Calu3 (cell line): ENCODE measurements around the gene MYL6B. TPM values are rescaled to one million over a fixed set of nuclear protein-coding genes. Genes with fewer than 3 reads are reported as not detected.

Experiments
- BruUV-seq: library from RNA; stranded (reverse); fragments of 400-500 nt; replicated peaks from 2 replicates; lab custom pipeline; 2021; lab: Mats Ljungman, UMichigan
- CTCF ChIA-PET: fragments of 300-600 bp; sonication (Branson Sonifier 250); formaldehyde crosslinking; loops from one replicate; lab custom pipeline; 2022; ENCODE audit warnings: antibody characterized with exemption; lab: Charles Lee
- DNase-seq: peaks from one replicate; pipeline ENCODE4 v3.0.0; 2022
- H3K27ac Mint-ChIP-seq: one replicate; pipeline ENCODE4 v1.8.0; 2022; ENCODE audit warnings: mixed read lengths; ENCODE audit not compliant: unreplicated experiment
- H3K27me3 Mint-ChIP-seq: one replicate; pipeline ENCODE4 v1.8.0; 2022; ENCODE audit warnings: mixed read lengths; ENCODE audit not compliant: unreplicated experiment
- H3K36me3 Mint-ChIP-seq: one replicate; pipeline ENCODE4 v1.8.0; 2022; ENCODE audit warnings: mild to moderate bottlenecking, moderate library complexity, mixed read lengths; ENCODE audit not compliant: insufficient read depth, unreplicated experiment
- H3K4me1 Mint-ChIP-seq: one replicate; pipeline ENCODE4 v1.8.0; 2022; ENCODE audit warnings: mild to moderate bottlenecking, low read depth, mixed read lengths; ENCODE audit not compliant: unreplicated experiment
- H3K4me3 Mint-ChIP-seq: one replicate; pipeline ENCODE4 v1.8.0; 2022; ENCODE audit warnings: mild to moderate bottlenecking, low read depth, moderate library complexity, mixed read lengths; ENCODE audit not compliant: unreplicated experiment
- H3K9me3 Mint-ChIP-seq: one replicate; pipeline ENCODE4 v1.8.0; 2022; ENCODE audit warnings: low read depth, mixed read lengths; ENCODE audit not compliant: unreplicated experiment
- intact Hi-C: fragments of 100-400 bp; cut with micrococcal nuclease; formaldehyde crosslinking; loops from one replicate; pipeline ENCODE4 v1.10.0; 2022; ENCODE audit not compliant: unreplicated experiment
- total RNA-seq: library from RNA; stranded (reverse); gene quantifications from 2 replicates; pipeline ENCODE4 v1.2.3, GENCODE V29; 2022
- TF ChIP-seq, protein P1 (sequence below): fragments of 200-600 bp; IDR thresholded peaks from one replicate; pipeline ENCODE4 v1.8.0; 2022; ENCODE audit warnings: antibody characterized with exemption; ENCODE audit not compliant: unreplicated experiment

MYL6B gene
- total RNA-seq, 1 experiment from 2014 or later, result 53.7 TPM

- Mint-ChIP-seq H3K27me3 (no peaks in the 10 kb centered on the region), H3K27ac (peak within 1 kb of the TSS; percentile 95), H3K9me3 (no peaks in the 10 kb centered on the region), H3K4me1 (peaks cover 21% of the 10 kb centered on the region), H3K4me3 (peak within 1 kb of the TSS; percentile 96), H3K36me3 (peaks cover 94% of the 10 kb centered on the region)
- no TSS peak for BruUV-seq
- DNase-seq, result peak; percentile 99
- intact Hi-C loops, result loop anchor here (2.0 to 5.0 kb wide), 2 partner anchors 57 to 367 kb away; no protein-coding TSS in a partner anchor
- TF ChIP-seq, protein P1, sequence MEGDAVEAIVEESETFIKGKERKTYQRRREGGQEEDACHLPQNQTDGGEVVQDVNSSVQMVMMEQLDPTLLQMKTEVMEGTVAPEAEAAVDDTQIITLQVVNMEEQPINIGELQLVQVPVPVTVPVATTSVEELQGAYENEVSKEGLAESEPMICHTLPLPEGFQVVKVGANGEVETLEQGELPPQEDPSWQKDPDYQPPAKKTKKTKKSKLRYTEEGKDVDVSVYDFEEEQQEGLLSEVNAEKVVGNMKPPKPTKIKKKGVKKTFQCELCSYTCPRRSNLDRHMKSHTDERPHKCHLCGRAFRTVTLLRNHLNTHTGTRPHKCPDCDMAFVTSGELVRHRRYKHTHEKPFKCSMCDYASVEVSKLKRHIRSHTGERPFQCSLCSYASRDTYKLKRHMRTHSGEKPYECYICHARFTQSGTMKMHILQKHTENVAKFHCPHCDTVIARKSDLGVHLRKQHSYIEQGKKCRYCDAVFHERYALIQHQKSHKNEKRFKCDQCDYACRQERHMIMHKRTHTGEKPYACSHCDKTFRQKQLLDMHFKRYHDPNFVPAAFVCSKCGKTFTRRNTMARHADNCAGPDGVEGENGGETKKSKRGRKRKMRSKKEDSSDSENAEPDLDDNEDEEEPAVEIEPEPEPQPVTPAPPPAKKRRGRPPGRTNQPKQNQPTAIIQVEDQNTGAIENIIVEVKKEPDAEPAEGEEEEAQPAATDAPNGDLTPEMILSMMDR, result no peak
- CTCF ChIA-PET, result interaction anchor here (0.6 to 2.1 kb wide), 13 partner anchors 12 to 533 kb away, joined by 3 to 23 read pairs (median 4); partner anchors contain the start of genes ERBB3, RAB5B, SMARCC2 and ZC3H10
Measured at GRCh38 chr12:56104109-56104814, 48.1 kb upstream of the MYL6B start, which contains the start of gene PA2G4. Gene PA2G4, plus strand, starts transcription at chr12:56104559. Its CDS starts 179 bp downstream, at chr12:56104738.

DNA sequence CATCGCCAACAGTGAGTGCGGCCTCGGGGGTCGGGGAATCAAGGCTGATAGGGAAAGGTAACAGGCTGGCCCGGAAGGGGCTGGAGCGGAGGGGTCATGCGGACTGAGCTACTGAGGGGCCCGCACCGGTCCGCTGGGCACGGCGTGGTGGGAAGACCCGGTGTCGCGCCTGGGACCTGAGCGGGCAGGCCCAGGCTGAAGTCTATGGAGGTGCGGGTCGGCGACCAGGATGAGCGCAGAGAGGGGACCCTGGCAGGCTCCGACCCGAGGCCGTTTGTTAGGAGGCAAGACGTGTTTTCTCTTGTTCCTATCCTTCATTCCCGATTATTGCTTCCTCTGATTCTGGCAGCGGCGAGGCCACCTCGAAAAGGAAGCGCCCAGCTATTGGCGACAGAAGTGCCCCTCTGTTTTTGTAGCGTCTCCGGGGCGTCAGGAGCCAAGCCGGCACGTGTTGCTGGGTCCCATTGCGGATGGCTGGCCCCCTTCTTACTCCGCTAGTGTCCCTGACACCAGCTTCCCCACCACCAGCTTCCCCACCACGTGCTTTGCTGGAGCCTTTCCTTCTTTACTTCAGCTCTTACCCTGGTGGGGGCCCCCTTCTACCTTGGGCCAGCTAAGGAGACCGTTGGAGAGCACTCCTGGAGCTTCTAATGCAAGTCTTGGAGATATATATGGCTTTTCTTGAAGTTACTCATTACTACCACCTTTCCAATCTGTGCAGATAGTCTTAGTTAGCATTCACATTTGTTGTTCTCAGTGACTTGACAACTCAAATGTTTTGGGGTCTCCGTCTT lies 47.4 kb upstream of the MYL6B start:
- intact Hi-C loops, result loop anchor here (1.0 to 5.0 kb wide), 3 partner anchors 27 to 368 kb away; no protein-coding TSS in a partner anchor
- TF ChIP-seq, protein P1, result no peak
- DNase-seq, result peak; percentile 41
- Mint-ChIP-seq H3K27me3 (no peaks in the 10 kb centered on the region), H3K9me3 (no peaks in the 10 kb centered on the region), H3K4me1 (peaks cover 21% of the 10 kb centered on the region), H3K36me3 (peaks cover 94% of the 10 kb centered on the region), H3K4me3 (peak overlapping the region; percentile 96), H3K27ac (peak overlapping the region; percentile 95)
- CTCF ChIA-PET, result interaction anchor here (0.6 to 2.1 kb wide), 7 partner anchors 11 to 532 kb away, joined by 3 to 23 read pairs (median 4); partner anchors contain the start of genes ERBB3 and ZC3H10
- no TSS peak for BruUV-seq

- Mint-ChIP-seq H3K4me3 (peak overlapping the region; percentile 96), H3K36me3 (peaks cover 94% of the 10 kb centered on the region), H3K4me1 (peaks cover 21% of the 10 kb centered on the region), H3K9me3 (no peaks in the 10 kb centered on the region), H3K27ac (peak overlapping the region; percentile 95), H3K27me3 (no peaks in the 10 kb centered on the region)
- DNase-seq, result no peak
- BruUV-seq, result no TSS peak
- CTCF ChIA-PET, result interaction anchor here (1.0 to 2.1 kb wide), 3 partner anchors 13 to 26 kb away, joined by 3 to 23 read pairs (median 3); partner anchors contain the start of genes ERBB3 and ZC3H10
- TF ChIP-seq, protein P1, result no peak
- intact Hi-C loops, result loop anchor here (1.0 to 2.0 kb wide), 2 partner anchors 27 to 59 kb away; no protein-coding TSS in a partner anchor
Measured at GRCh38 chr12:56105609-56105902, 46.8 kb upstream of the MYL6B start.

DNA sequence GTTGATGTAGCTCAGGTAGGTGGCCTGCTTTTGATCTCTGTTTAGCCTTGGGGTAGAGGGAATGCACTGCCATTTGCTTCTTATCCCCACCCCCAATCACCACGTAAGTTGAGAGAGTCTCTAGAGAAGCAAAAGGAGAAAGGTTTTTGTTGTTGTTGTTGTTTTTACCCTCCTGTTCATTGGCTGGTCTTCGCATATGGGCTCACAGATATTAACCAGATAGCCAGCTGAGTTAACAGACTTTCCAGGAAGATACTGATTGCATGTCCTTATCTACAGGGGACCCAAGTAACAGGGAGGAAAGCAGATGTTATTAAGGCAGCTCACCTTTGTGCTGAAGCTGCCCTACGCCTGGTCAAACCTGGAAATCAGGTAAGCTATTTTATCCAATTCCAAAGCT lies 45.1 kb upstream of the MYL6B start:
- CTCF ChIA-PET, result interaction anchor here (1.0 kb wide), 1 partner anchor 11 kb away, joined by 3 read pairs; the partner anchor contains the start of gene ZC3H10
- Mint-ChIP-seq H3K4me1 (peaks cover 21% of the 10 kb centered on the region), H3K9me3 (no peaks in the 10 kb centered on the region), H3K27ac (no peak overlapping the region), H3K27me3 (no peaks in the 10 kb centered on the region), H3K36me3 (peaks cover 91% of the 10 kb centered on the region), H3K4me3 (peak overlapping the region; percentile 96)
- BruUV-seq, result no TSS peak
- no peak for DNase-seq
- TF ChIP-seq, protein P1, result no peak
- intact Hi-C loops, result no loop called here
